Fibroblast of lung (primary cell): ENCODE measurements around the gene PLA2G5.

ENCODE experiments used
- CTCF ChIP-seq, 2 donors: IDR thresholded peaks in 1 of 2; conservative IDR thresholded peaks in 1 of 2; 1 replicate in 1 of 2; 2 replicates in 1 of 2; pipeline ENCODE4 v1.5.1; 2011 to 2012; ENCODE audit warnings: low read length in 2 of 2, control low read depth in 1 of 2, inconsistent platforms in 1 of 2, low read depth in 1 of 2, mild to moderate bottlenecking in 1 of 2
- EZH2 ChIP-seq: IDR thresholded peaks from 2 replicates; pipeline ENCODE4 v1.5.1; 2012; ENCODE audit warnings: low read length, control low read depth, mild to moderate bottlenecking; ENCODE audit errors: missing control alignments

- TF ChIP-seq CTCF (conservative IDR thresholded peaks at IDR 0.05 in 1 of 2, IDR thresholded peaks at IDR 0.05 in 1 of 2; ENCODE audit: low read depth in 1 of 2, low read length in 2 of 2) (no peak), EZH2 (no peak)
These were observed 70.0 kb downstream of the PLA2G5 start for GRCh38 chr1:20139776-20140612.
